CD4-positive, alpha-beta T cell (primary cell): ENCODE results near the gene CPEB2. TPM values are rescaled to one million over a fixed set of nuclear protein-coding genes. Genes with fewer than 3 reads are reported as not detected.

Experiments used
- ATAC-seq: fragments of 200-7000 bp; cut with Tn5 transposase; one replicate; pipeline ENCODE4 v1.10.0; 2022; ENCODE audit warnings: mild to moderate bottlenecking; ENCODE audit not compliant: poor library complexity
- CTCF ChIA-PET: fragments of 350-600 bp; sonication (Branson Sonifier 250); formaldehyde crosslinking; loops from one replicate; lab custom pipeline; 2021; ENCODE audit warnings: antibody characterized with exemption, inconsistent platforms; lab: Charles Lee
- POLR2A ChIA-PET: fragments of 350-600 bp; sonication (Branson Sonifier 250); formaldehyde crosslinking; loops from one replicate; lab custom pipeline; 2021; ENCODE audit warnings: antibody characterized with exemption, inconsistent platforms; lab: Charles Lee
- DNase-seq, 14 experiments: peaks; one replicate each; pipeline ENCODE4 v3.0.0-alpha.2; 2013 to 2020; ENCODE audit warnings: mixed read lengths in 2 of 14
- H3K27ac ChIP-seq, 2 donors: one replicate each; pipeline versions ENCODE4 v1.5.1 to v1.7.0; 2013; ENCODE audit warnings: low read length in 2 of 2, low read depth in 1 of 2, mild to moderate bottlenecking in 1 of 2
- H3K27me3 ChIP-seq, 2 experiments: 1 replicate in 1 of 2; 2 replicates in 1 of 2; pipeline versions ENCODE4 v1.6.1 to v1.7.0; 2013; ENCODE audit warnings: low read length in 2 of 2, control low read depth in 1 of 2, mild to moderate bottlenecking in 1 of 2, moderate library complexity in 1 of 2; ENCODE audit not compliant: insufficient read depth in 2 of 2, control insufficient read depth in 1 of 2
- H3K36me3 ChIP-seq: one replicate; pipeline ENCODE4 v1.6.1; 2013; ENCODE audit warnings: low read length, control low read depth; ENCODE audit not compliant: insufficient read depth
- H3K4me1 ChIP-seq: one replicate; pipeline ENCODE4 v1.6.1; 2013; ENCODE audit warnings: low read length, control low read depth; ENCODE audit not compliant: insufficient read depth
- H3K4me3 ChIP-seq: one replicate; pipeline ENCODE4 v1.5.1; 2013; ENCODE audit warnings: mild to moderate bottlenecking, low read length, moderate library complexity
- H3K9me3 ChIP-seq, 2 experiments: 1 replicate in 1 of 2; 2 replicates in 1 of 2; pipeline versions ENCODE4 v1.6.1 to v1.7.0; 2013; ENCODE audit warnings: low read length in 2 of 2, mild to moderate bottlenecking in 2 of 2, control low read depth in 1 of 2, moderate library complexity in 1 of 2; ENCODE audit not compliant: control insufficient read depth in 1 of 2, insufficient read depth in 1 of 2
- H3K27ac Mint-ChIP-seq: one replicate; pipeline ENCODE4 v1.8.0; 2020; ENCODE audit warnings: mixed read lengths
- H3K27me3 Mint-ChIP-seq: one replicate; pipeline ENCODE4 v1.8.0; 2021; ENCODE audit warnings: mixed read lengths
- H3K36me3 Mint-ChIP-seq: one replicate; pipeline ENCODE4 v1.8.0; 2021; ENCODE audit warnings: low read depth, mixed read lengths
- H3K4me1 Mint-ChIP-seq: one replicate; pipeline ENCODE4 v1.8.0; 2021; ENCODE audit warnings: low read depth, mixed read lengths
- H3K4me3 Mint-ChIP-seq: one replicate; pipeline ENCODE4 v1.8.0; 2020; ENCODE audit warnings: mild to moderate bottlenecking, mixed read lengths
- H3K9me3 Mint-ChIP-seq: one replicate; pipeline ENCODE4 v1.8.0; 2020; ENCODE audit warnings: mixed read lengths
- intact Hi-C, 2 experiments: fragments of 100-400 bp; cut with DNase I in 1 of 2; cut with micrococcal nuclease in 1 of 2; formaldehyde crosslinking; loops; one replicate each; pipeline versions ENCODE4 v1.15.1 to v1.9.0; 2023 to 2025; cut with DNase I, micrococcal nuclease
- total RNA-seq, 174 experiments: library from RNA in 2 of 174; stranded (reverse) in 2 of 174; gene quantifications; one replicate each; pipeline ENCODE4 v1.2.3 and lab custom pipeline; 2021 to 2026
- TF ChIP-seq, protein P1 (sequence below): fragments of 200-600 bp; IDR thresholded peaks from one replicate; pipeline ENCODE4 v1.8.0; 2022; ENCODE audit warnings: antibody characterized with exemption, mild to moderate bottlenecking

CPEB2 gene
- total RNA-seq, 2 experiments from 2014 or later = 26.4 to 27.0 TPM

DNA sequence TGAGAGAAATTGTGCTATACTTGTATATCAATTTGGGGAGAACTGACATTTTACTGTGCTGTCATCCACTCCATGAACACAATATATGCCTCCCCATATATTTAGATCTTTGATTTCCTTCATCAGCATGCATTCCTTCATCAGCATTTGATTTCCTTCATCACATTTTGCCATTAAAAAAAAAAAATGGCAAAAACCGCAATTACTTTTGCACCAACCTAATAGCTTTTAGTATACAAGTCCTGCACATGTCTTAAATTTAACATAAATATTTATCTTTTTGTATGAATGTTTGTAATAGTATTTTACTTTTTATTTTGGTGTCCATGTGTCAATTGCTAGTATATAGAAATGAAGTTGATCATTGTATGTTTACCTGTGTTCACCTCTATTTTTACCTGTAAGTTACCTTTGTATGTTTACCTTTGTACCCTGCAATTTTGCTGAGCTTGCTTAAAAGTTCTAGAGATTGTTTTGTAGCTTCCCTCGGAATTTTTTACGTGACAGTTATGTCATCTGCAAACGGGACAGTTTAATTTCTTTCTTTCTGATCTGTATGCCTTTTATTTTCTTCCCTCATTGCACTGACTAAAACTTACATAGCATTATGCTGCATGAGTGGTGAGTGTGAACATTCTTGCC, 86.2 kb downstream of the CPEB2 start:
- ChIA-PET POLR2A (no interaction called here), CTCF (interaction anchor here (0.7 kb wide), 1 partner anchor 21 kb away, joined by 3 read pairs; no protein-coding TSS in a partner anchor)
- ATAC-seq (no peak), DNase-seq (no peak)
- H3K36me3 ChIP-seq = no peaks in the 10 kb centered on the region
- peaks cover 3% of the 10 kb centered on the region for H3K9me3 Mint-ChIP-seq
- H3K4me1 ChIP-seq = no peaks in the 10 kb centered on the region
- H3K36me3 Mint-ChIP-seq = no peaks in the 10 kb centered on the region
- no peak overlapping the region for H3K27ac ChIP-seq
- no peaks in the 10 kb centered on the region for H3K27me3 ChIP-seq
- peaks cover 16% of the 10 kb centered on the region for H3K27me3 Mint-ChIP-seq
- no peak overlapping the region for H3K4me3 ChIP-seq
- no peak overlapping the region for H3K27ac Mint-ChIP-seq
- H3K9me3 ChIP-seq = peaks cover 0 to 4% of the 10 kb centered on the region in 2 experiments
- intact Hi-C loops = no loop called here
- H3K4me1 Mint-ChIP-seq = no peaks in the 10 kb centered on the region
- H3K4me3 Mint-ChIP-seq = no peak overlapping the region
- TF ChIP-seq, protein P1, sequence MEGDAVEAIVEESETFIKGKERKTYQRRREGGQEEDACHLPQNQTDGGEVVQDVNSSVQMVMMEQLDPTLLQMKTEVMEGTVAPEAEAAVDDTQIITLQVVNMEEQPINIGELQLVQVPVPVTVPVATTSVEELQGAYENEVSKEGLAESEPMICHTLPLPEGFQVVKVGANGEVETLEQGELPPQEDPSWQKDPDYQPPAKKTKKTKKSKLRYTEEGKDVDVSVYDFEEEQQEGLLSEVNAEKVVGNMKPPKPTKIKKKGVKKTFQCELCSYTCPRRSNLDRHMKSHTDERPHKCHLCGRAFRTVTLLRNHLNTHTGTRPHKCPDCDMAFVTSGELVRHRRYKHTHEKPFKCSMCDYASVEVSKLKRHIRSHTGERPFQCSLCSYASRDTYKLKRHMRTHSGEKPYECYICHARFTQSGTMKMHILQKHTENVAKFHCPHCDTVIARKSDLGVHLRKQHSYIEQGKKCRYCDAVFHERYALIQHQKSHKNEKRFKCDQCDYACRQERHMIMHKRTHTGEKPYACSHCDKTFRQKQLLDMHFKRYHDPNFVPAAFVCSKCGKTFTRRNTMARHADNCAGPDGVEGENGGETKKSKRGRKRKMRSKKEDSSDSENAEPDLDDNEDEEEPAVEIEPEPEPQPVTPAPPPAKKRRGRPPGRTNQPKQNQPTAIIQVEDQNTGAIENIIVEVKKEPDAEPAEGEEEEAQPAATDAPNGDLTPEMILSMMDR = no peak

DNA sequence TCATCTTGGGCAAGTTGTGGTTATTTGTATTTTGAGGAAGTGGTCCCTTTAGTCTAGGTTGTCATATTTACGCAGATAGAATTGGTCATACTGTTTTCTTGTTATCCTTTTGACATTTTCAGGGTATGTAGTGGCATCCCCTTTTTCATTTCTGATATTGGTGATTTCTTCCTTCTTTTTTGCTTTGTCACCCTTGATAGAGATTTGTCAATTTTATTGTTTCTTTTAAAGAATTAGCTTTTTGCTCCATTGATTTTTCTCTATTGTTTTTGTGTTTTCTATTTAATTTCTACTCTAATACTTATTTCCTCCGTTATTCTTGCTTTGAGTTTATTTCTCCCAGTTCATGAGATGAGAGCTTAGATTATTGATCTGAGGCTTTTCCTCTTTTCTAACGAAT, 87.7 kb downstream of the CPEB2 start:
- TF ChIP-seq, protein P1 = no peak
- H3K9me3 Mint-ChIP-seq = peaks cover 3% of the 10 kb centered on the region
- no peak for ATAC-seq

DNA sequence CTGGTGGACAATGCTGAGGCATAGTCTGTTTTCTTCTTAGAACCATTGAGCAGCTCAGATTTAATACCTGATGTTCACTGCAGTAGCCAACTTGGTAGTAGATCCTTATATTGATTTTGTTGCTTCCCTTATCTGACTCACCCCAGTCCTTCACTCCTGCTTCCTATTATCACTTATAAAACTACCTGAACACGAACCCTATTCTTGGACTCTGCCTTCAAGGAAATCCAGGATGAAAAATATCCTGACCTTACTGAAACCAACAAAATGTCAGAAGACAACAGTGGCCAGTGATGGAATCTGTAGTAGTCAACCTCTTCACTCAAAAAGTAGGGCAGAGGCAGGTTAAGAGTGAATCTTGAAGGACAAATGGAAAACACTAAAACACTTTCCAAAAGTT, 98.1 kb downstream of the CPEB2 start:
- Histone ChIP-seq H3K36me3 (no peaks in the 10 kb centered on the region), H3K27me3 (peaks cover 0 to 3% of the 10 kb centered on the region in 2 experiments), H3K4me1 (no peaks in the 10 kb centered on the region), H3K9me3 (no peaks in the 10 kb centered on the region), H3K27ac (no peak overlapping the region), H3K4me3 (no peak overlapping the region)
- DNase-seq (no peak), ATAC-seq (no peak)
- no peak overlapping the region for H3K4me3 Mint-ChIP-seq
- ChIA-PET POLR2A (no interaction called here), CTCF (no interaction called here)
- no peaks in the 10 kb centered on the region for H3K4me1 Mint-ChIP-seq
- no peak overlapping the region for H3K27ac Mint-ChIP-seq
- TF ChIP-seq, protein P1 = no peak
- peaks cover 9% of the 10 kb centered on the region for H3K27me3 Mint-ChIP-seq
- no peaks in the 10 kb centered on the region for H3K9me3 Mint-ChIP-seq
- H3K36me3 Mint-ChIP-seq = no peaks in the 10 kb centered on the region
- intact Hi-C loops = no loop called here

More for the DNA sequence above, 87.7 kb downstream of the CPEB2 start:
- DNase-seq = no peak
- H3K27me3 Mint-ChIP-seq = peaks cover 15% of the 10 kb centered on the region
- Histone ChIP-seq H3K4me1 (no peaks in the 10 kb centered on the region), H3K27ac (no peak overlapping the region), H3K27me3 (no peaks in the 10 kb centered on the region), H3K9me3 (peaks cover 0 to 4% of the 10 kb centered on the region in 2 experiments), H3K4me3 (no peak overlapping the region), H3K36me3 (no peaks in the 10 kb centered on the region)
- ChIA-PET POLR2A (no interaction called here), CTCF (no interaction called here)
- H3K27ac Mint-ChIP-seq = no peak overlapping the region
- no peaks in the 10 kb centered on the region for H3K36me3 Mint-ChIP-seq
- no peaks in the 10 kb centered on the region for H3K4me1 Mint-ChIP-seq
- H3K4me3 Mint-ChIP-seq = no peak overlapping the region
- intact Hi-C loops = no loop called here
